Tibial nerve (tissue), 4 donors: ENCODE results near the gene SP140. TPM values are rescaled to one million over a fixed set of nuclear protein-coding genes. Genes with fewer than 3 reads are reported as not detected.

Experiments used
- DNase-seq, 2 donors: peaks; one replicate each; pipeline ENCODE4 v3.0.0-alpha.2; 2019; ENCODE audit warnings: low spot score in 2 of 2
- H3K27ac ChIP-seq, 4 donors: fragments of 200-600 bp; sonication (generic) in 3 of 4; one replicate each; pipeline ENCODE4 v1.5.1; 2017 to 2019; ENCODE audit warnings: mild to moderate bottlenecking in 1 of 4
- H3K27me3 ChIP-seq, 2 donors: fragments of 200-600 bp; sonication (generic) in 1 of 2; one replicate each; pipeline versions ENCODE4 v1.5.1 to v1.6.0; 2017 to 2019
- H3K36me3 ChIP-seq, 3 donors: fragments of 200-600 bp; sonication (generic); one replicate each; pipeline ENCODE4 v1.5.1; 2018 to 2019
- H3K4me1 ChIP-seq, 4 donors: fragments of 200-600 bp; sonication (generic) in 3 of 4; one replicate each; pipeline ENCODE4 v1.5.1; 2017 to 2019
- H3K4me3 ChIP-seq, 4 donors: fragments of 200-600 bp; sonication (generic) in 3 of 4; one replicate each; pipeline ENCODE4 v1.5.1; 2017 to 2019; ENCODE audit warnings: mild to moderate bottlenecking in 1 of 4, moderate library complexity in 1 of 4
- H3K9me3 ChIP-seq, 4 donors: fragments of 200-600 bp; sonication (generic) in 3 of 4; one replicate each; pipeline ENCODE4 v1.5.1; 2017 to 2019
- EP300 ChIP-seq, 2 donors: sonication (generic); formaldehyde crosslinking; IDR thresholded peaks; one replicate each; pipeline ENCODE4 v1.6.1; 2017; ENCODE audit warnings: antibody characterized with exemption in 2 of 2, mild to moderate bottlenecking in 1 of 2
- POLR2A ChIP-seq, 2 donors: fragments of 450-650 bp; IDR thresholded peaks; one replicate each; pipeline ENCODE4 v1.6.1; 2017; ENCODE audit warnings: antibody characterized with exemption in 2 of 2, mild to moderate bottlenecking in 2 of 2, moderate library complexity in 2 of 2
- WGBS, 2 donors: methylation state at CpG; one replicate each; pipeline ENCODE4 v1.1.5; 2018; 5-methylcytosine and 5-hydroxymethylcytosine counted together
- total RNA-seq, 4 donors: library from RNA; depleted of rRNA; stranded (reverse); fragments of >200 nt; gene quantifications; one replicate each; pipeline ENCODE4 v1.1.0, GENCODE V29; 2016
- TF ChIP-seq, protein P1 (sequence below), 5 experiments: fragments of 200-600 bp in 3 of 5; fragments of 450-650 bp in 2 of 5; sonication (generic) in 3 of 5; IDR thresholded peaks; one replicate each; pipeline ENCODE4 v1.5.1; 2016 to 2019; ENCODE audit warnings: antibody characterized with exemption in 5 of 5, mild to moderate bottlenecking in 3 of 5, moderate library complexity in 2 of 5

SP140 gene
- total RNA-seq, 4 donors from 2014 or later: 0.63 to 4.5 (median 1.4) TPM

DNA sequence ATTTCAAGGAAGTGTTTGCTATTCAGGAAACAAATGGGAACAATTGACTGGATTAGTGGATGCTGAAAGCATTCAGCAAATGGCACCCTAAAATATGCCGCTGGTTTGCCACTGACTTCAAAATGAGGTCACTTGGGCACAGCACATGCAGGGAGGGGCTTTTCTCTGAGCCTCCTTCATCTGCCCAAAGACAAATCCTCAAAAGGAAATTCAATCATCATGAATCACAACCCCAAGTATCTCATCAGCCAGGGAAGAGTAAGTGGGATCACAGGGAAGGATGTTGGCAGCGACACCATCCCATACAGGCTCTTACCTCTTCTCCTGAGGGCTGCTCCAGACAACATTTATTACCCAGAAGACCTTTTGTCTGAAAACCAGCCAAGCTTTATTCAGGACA, 87.1 kb downstream of the SP140 start:
- Histone ChIP-seq H3K9me3 (no peaks in the 10 kb centered on the region), H3K27ac (no peak overlapping the region), H3K4me3 (no peak overlapping the region), H3K4me1 (no peaks in the 10 kb centered on the region), H3K27me3 (no peaks in the 10 kb centered on the region), H3K36me3 (no peaks in the 10 kb centered on the region)
- 82 to 86% methylated on average over 2 of the region's 2 CpGs for WGBS, 2 donors
- no peak for TF ChIP-seq EP300 (IDR thresholded peaks at IDR 0.05)
- TF ChIP-seq, protein P1, sequence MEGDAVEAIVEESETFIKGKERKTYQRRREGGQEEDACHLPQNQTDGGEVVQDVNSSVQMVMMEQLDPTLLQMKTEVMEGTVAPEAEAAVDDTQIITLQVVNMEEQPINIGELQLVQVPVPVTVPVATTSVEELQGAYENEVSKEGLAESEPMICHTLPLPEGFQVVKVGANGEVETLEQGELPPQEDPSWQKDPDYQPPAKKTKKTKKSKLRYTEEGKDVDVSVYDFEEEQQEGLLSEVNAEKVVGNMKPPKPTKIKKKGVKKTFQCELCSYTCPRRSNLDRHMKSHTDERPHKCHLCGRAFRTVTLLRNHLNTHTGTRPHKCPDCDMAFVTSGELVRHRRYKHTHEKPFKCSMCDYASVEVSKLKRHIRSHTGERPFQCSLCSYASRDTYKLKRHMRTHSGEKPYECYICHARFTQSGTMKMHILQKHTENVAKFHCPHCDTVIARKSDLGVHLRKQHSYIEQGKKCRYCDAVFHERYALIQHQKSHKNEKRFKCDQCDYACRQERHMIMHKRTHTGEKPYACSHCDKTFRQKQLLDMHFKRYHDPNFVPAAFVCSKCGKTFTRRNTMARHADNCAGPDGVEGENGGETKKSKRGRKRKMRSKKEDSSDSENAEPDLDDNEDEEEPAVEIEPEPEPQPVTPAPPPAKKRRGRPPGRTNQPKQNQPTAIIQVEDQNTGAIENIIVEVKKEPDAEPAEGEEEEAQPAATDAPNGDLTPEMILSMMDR (IDR thresholded peaks at IDR 0.05): no peak
- no peak for DNase-seq

DNA sequence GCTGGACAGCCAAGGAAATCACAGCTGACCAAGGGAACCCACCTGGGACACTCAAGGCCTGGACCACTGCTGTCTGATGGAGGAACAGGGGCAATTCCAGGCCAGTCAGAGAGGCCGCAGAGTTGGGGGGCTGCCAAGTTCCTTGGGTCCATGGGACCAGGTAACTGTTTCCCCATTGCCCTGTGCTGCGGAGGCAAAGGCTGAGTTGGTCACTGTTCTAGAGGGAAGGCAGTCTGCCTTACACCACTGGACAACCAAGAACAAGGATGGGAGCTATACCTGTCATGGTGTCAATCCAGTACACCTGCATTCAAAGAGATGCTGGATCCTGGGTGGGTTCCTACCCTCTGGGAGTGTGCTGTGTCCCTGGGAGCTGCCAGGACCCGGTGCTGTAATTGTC, 91.8 kb downstream of the SP140 start:
- Histone ChIP-seq H3K4me1 (peaks cover 0 to 6% (median 0%) of the 10 kb centered on the region in 4 donors), H3K9me3 (peaks cover 0 to 10% (median 0%) of the 10 kb centered on the region in 4 donors), H3K36me3 (no peaks in the 10 kb centered on the region), H3K4me3 (no peak overlapping the region), H3K27ac (peak overlapping the region in 1 of 4 donors; percentile 11), H3K27me3 (no peaks in the 10 kb centered on the region)
- DNase-seq: no peak
- WGBS, 2 donors: 61 to 91% methylated on average over 2 to 3 of the region's 3 CpGs
- no peak for TF ChIP-seq POLR2A (IDR thresholded peaks at IDR 0.05)
- no peak for TF ChIP-seq EP300 (IDR thresholded peaks at IDR 0.05)
- TF ChIP-seq, protein P1 (IDR thresholded peaks at IDR 0.05): no peak

DNA sequence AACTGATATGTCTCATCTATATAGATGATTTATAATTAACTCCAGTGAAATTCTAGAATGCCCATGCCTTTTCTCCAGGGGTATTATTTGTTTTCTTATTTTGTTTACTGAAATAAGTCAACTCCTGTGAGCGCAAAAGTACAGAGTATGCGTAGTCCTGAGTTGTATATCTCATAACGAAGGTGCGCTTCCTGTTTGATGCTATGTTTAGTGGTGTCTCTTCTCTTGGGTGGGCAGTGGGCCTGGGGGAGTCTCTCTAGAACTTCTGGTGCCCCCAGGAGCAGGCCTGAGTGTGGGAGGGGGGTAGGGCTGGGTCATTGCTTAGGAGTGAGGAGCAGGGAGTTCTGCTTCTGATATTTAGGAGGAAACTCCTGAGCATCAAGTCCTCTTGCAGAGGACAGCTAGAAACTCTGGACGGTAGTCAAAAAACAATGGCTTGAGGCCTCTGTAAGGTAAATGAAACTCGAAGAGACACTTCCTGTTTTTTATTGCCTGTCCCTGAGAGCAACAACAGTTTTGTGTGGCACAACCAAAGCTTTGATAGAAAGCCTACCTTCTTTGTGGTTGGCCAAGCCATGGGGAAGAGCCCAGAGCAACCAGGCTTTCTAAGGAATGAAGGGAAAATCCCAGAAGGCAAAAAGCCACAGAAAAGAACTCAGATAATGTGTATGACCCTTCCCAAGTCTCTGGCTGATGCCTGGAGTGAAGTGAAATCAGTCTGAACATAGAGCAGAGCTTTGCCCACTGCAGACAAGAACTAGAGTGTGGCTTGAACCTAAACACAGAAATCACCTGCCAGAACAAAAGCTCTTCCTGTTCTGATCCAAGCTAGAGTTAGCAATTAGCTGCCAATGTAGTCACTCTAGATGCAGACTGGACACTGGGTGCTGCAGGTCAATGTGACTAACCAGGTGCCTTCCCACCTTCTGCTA, 92.9 kb downstream of the SP140 start:
- Histone ChIP-seq H3K4me1 (peaks cover 0 to 6% (median 0%) of the 10 kb centered on the region in 4 donors), H3K27me3 (no peaks in the 10 kb centered on the region), H3K27ac (peak overlapping the region in 1 of 4 donors; percentile 45), H3K9me3 (peaks cover 0 to 21% (median 0%) of the 10 kb centered on the region in 4 donors), H3K4me3 (no peak overlapping the region), H3K36me3 (peaks cover 0 to 5% (median 0%) of the 10 kb centered on the region in 3 donors)
- 41 to 65% methylated on average over 6 of the region's 6 CpGs for WGBS, 2 donors
- TF ChIP-seq POLR2A (IDR thresholded peaks at IDR 0.05) (no peak), EP300 (IDR thresholded peaks at IDR 0.05) (no peak)
- TF ChIP-seq, protein P1 (IDR thresholded peaks at IDR 0.05): no peak
- no peak for DNase-seq

DNA sequence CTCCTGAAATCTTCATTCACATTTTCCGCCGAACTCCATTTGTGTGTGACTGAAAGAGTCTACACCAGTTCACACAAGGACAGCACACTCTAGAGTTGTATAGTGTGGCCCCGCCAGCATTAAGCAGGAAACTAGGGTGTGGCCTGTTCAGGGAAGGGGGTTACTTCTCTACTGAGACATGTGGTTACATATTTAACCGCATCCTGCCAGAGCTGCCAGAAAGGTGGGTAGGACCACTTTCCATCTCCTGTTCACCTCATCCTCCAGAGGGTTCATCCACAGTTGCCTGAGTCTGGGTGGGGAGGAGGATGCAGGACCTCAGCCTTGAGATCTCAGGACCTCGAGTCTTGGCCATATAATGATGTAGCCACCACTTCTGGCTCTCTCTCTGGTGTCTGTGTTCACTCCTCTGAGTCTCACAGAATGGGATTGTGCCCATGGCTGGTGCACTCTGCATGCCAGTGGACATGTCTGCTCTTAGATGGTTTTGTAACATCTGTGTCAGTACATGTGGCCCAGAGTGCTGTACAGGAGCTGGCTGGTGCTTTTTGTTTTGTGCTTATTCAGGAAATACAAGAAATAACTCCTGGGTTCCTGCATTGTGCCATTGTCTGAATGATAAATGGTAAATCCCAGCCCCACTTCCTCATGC, 93.8 kb downstream of the SP140 start:
- Histone ChIP-seq H3K4me3 (no peak overlapping the region), H3K9me3 (peaks cover 0 to 22% (median 0%) of the 10 kb centered on the region in 4 donors), H3K27me3 (no peaks in the 10 kb centered on the region), H3K27ac (no peak overlapping the region), H3K36me3 (peaks cover 0 to 5% (median 0%) of the 10 kb centered on the region in 3 donors), H3K4me1 (peaks cover 0 to 6% (median 0%) of the 10 kb centered on the region in 4 donors)
- WGBS, 2 donors: 68 to 84% methylated on average over 5 of the region's 5 CpGs
- TF ChIP-seq EP300 (IDR thresholded peaks at IDR 0.05) (no peak), POLR2A (IDR thresholded peaks at IDR 0.05) (no peak)
- TF ChIP-seq, protein P1 (IDR thresholded peaks at IDR 0.05): no peak
- DNase-seq: no peak

DNA sequence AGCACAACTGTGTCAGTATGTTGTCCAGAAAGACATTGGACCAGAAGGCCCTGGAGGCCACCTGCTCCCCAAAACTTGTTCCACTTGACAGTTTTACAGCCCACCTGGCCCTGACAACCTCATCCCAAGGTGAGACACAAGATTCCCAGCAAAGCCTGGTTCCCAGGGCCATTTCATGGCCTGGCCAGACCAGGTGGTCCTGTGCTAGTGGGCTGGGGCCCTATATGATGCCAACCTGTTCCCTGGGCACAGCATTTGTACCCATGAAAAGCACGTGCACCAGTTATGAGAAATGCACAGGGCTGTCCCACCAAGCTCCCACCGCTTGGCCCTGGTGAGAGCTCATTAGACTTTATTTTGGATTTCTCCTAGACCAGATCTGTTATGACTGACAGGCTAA, 95.5 kb downstream of the SP140 start:
- no peaks in the 10 kb centered on the region for H3K27me3 ChIP-seq
- DNase-seq: no peak
- peaks cover 0 to 6% (median 0%) of the 10 kb centered on the region in 4 donors for H3K4me1 ChIP-seq
- WGBS, 2 donors: 93 to 100% methylated on average over 2 of the region's 2 CpGs
- no peak overlapping the region for H3K27ac ChIP-seq
- peaks cover 0 to 22% (median 0%) of the 10 kb centered on the region in 4 donors for H3K9me3 ChIP-seq
- H3K4me3 ChIP-seq: no peak overlapping the region
- TF ChIP-seq EP300 (IDR thresholded peaks at IDR 0.05): no peak
- TF ChIP-seq POLR2A (IDR thresholded peaks at IDR 0.05): no peak
- TF ChIP-seq, protein P1 (IDR thresholded peaks at IDR 0.05): no peak
- peaks cover 0 to 5% (median 0%) of the 10 kb centered on the region in 3 donors for H3K36me3 ChIP-seq
